NT2/D1 (cell line): Measurements from ENCODE around the gene EMID1.

ENCODE experiments used
- DNase-seq: peaks from one replicate; pipeline ENCODE4 v3.0.0-alpha.2; 2011; ENCODE audit warnings: low read depth, low spot score
- H3K27me3 ChIP-seq: 2 replicates; pipeline ENCODE4 v1.6.0; 2011; ENCODE audit warnings: mild to moderate bottlenecking; ENCODE audit not compliant: insufficient read length, insufficient read depth
- H3K36me3 ChIP-seq: 2 replicates; pipeline ENCODE4 v1.6.1; 2011; ENCODE audit warnings: mild to moderate bottlenecking, low read length, mixed read lengths; ENCODE audit not compliant: insufficient read depth, insufficient read length
- H3K4me1 ChIP-seq: 2 replicates; pipeline ENCODE4 v1.5.1; 2011; ENCODE audit not compliant: insufficient read depth, insufficient read length
- H3K4me3 ChIP-seq: 2 replicates; pipeline ENCODE4 v1.5.1; 2011; ENCODE audit warnings: low read depth; ENCODE audit not compliant: insufficient read length
- H3K9ac ChIP-seq: 2 replicates; pipeline ENCODE4 v1.6.0; 2011; ENCODE audit warnings: low read depth; ENCODE audit not compliant: insufficient read length
- H3K9me3 ChIP-seq: 2 replicates; pipeline ENCODE4 v1.5.1; 2011; ENCODE audit warnings: mild to moderate bottlenecking, low read length; ENCODE audit not compliant: insufficient read depth
- SUZ12 ChIP-seq: IDR thresholded peaks from 2 replicates; pipeline ENCODE4 v1.6.1; 2011; ENCODE audit not compliant: insufficient read length, insufficient read depth; ENCODE audit errors: extremely low read depth
- YY1 ChIP-seq: IDR thresholded peaks from 2 replicates; pipeline ENCODE4 v1.6.1; 2011; ENCODE audit not compliant: insufficient read length, insufficient read depth
- ZNF274 ChIP-seq: IDR thresholded peaks from 2 replicates; pipeline ENCODE4 v1.6.1; 2011; ENCODE audit warnings: mild to moderate bottlenecking, low read depth, low read length

The EMID1 gene

GRCh38 chr22:29253561-29254285, 48.0 kb downstream of the EMID1 start:
- Histone ChIP-seq H3K4me3 (no peak overlapping the region), H3K9ac (no peak overlapping the region), H3K9me3 (no peaks in the 10 kb centered on the region), H3K36me3 (peaks cover 5% of the 10 kb centered on the region), H3K27me3 (no peaks in the 10 kb centered on the region), H3K4me1 (peaks cover 2% of the 10 kb centered on the region)
- DNase-seq = no peak
- TF ChIP-seq YY1 (no peak), ZNF274 (no peak), SUZ12 (no peak)

DNA sequence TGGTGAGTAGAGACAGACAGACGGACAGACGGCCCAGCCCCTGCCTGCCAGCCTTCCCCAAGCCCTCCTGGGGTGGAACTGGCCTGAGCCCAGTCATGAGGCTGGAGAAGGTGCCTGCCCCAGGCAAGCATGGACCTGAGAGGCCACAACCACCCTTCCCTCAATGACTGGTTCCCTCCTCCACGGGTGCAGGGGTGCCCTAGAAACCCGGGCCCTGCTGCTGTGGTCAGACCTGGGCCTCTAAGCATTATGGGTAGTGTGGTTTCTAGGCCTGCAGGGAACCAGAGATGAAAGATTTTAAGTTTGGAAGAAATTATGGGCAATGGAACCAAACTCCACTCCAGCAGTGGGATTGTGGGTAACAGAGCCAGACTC, 48.6 kb downstream of the EMID1 start:
- Histone ChIP-seq H3K9ac (no peak overlapping the region), H3K4me3 (no peak overlapping the region), H3K9me3 (no peaks in the 10 kb centered on the region), H3K27me3 (no peaks in the 10 kb centered on the region), H3K4me1 (peaks cover 6% of the 10 kb centered on the region), H3K36me3 (peaks cover 9% of the 10 kb centered on the region)
- no peak for TF ChIP-seq ZNF274
- TF ChIP-seq SUZ12 = no peak
- TF ChIP-seq YY1 = no peak
- no peak for DNase-seq

GRCh38 chr22:29255064-29255621, 49.4 kb downstream of the EMID1 start:
- H3K27me3 ChIP-seq = no peaks in the 10 kb centered on the region
- H3K9ac ChIP-seq = no peak overlapping the region
- peaks cover 11% of the 10 kb centered on the region for H3K4me1 ChIP-seq
- no peaks in the 10 kb centered on the region for H3K9me3 ChIP-seq
- TF ChIP-seq SUZ12 (no peak), YY1 (no peak)
- DNase-seq = no peak
- H3K36me3 ChIP-seq = peaks cover 17% of the 10 kb centered on the region
- H3K4me3 ChIP-seq = no peak overlapping the region

- Histone ChIP-seq H3K9me3 (no peaks in the 10 kb centered on the region), H3K4me1 (peaks cover 12% of the 10 kb centered on the region), H3K27me3 (no peaks in the 10 kb centered on the region), H3K36me3 (peaks cover 30% of the 10 kb centered on the region), H3K9ac (no peak overlapping the region), H3K4me3 (no peak overlapping the region)
- no peak for DNase-seq
- TF ChIP-seq ZNF274 = no peak
- TF ChIP-seq YY1 = no peak
- TF ChIP-seq SUZ12 = no peak
Measured at GRCh38 chr22:29256606-29257325, 51.1 kb downstream of the EMID1 start.

- Histone ChIP-seq H3K4me3 (no peak overlapping the region), H3K4me1 (peaks cover 12% of the 10 kb centered on the region), H3K9ac (no peak overlapping the region), H3K27me3 (no peaks in the 10 kb centered on the region), H3K36me3 (peaks cover 30% of the 10 kb centered on the region), H3K9me3 (no peaks in the 10 kb centered on the region)
- TF ChIP-seq YY1 = no peak
- no peak for TF ChIP-seq SUZ12
- TF ChIP-seq ZNF274 = no peak
- DNase-seq = no peak
Measured at GRCh38 chr22:29257751-29258181, 52.1 kb downstream of the EMID1 start.

- Histone ChIP-seq H3K4me3 (no peak overlapping the region), H3K9me3 (no peaks in the 10 kb centered on the region), H3K27me3 (no peaks in the 10 kb centered on the region), H3K4me1 (peaks cover 12% of the 10 kb centered on the region), H3K36me3 (peaks cover 32% of the 10 kb centered on the region), H3K9ac (no peak overlapping the region)
- TF ChIP-seq SUZ12 (no peak), YY1 (no peak), ZNF274 (no peak)
- DNase-seq = no peak
Measured at GRCh38 chr22:29258407-29259252, 52.9 kb downstream of the EMID1 start.
